GM19452 (cell line): ENCODE results near the gene TNNT3.
"Not testable (repeated sequence)": the region's sequence is repeated elsewhere in the genome, so short reads cannot be mapped to it uniquely, and the experiment has no call there.

Experiments
- ATAC-seq: cut with Tn5 transposase; IDR thresholded peaks from one replicate; pipeline ENCODE4 v1.9.1; 2021; ENCODE audit not compliant: unreplicated experiment

TNNT3 gene

DNA sequence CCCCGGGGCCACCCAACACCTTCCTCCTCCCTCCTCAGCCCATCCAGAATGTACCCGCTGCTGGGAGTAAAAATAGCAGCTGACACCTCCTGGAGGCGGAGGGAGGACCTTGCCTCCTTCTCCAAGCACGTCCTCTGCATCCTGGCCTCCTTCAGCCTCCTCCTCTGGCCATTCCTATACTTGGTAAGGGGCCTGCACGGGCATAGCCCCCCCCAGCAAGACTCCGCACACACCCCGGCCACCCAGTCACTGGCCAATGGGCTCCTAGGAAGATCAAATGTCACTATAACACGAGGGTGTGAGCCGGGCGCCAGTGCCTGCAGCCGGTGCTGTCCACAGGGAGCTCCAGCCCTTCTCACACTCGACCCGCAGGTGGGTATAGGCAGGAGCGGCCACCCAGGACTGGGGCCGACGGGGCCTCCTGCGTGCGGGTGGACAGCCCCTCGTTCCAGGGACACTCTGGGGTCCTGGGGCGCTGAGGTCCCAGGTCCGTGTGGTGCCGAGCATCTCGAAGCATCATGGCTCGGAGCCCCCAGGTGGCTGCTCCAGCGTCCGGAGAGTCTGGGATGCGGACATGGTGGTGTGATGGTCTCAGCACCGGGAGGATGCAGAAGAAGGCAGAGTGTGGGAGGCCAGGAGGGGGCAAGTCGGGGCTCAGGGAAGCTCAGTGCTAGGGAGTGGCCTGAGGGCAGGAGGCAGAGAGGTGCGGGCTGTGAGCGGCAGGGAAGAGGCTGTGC is at the start of gene TNNT3:
Gene TNNT3, plus strand, starts transcription at position 313 of the 737 bp plus-strand sequence. CDS start 3,172 bp downstream, outside the sequence.
- no peak for ATAC-seq

- ATAC-seq: no peak
Measured at GRCh38 chr11:1870326-1870696, 49.2 kb upstream of the TNNT3 start.

- ATAC-seq: no peak
Measured at GRCh38 chr11:1870721-1871466, 48.6 kb upstream of the TNNT3 start.

- ATAC-seq: no peak
Measured at GRCh38 chr11:1871531-1871930, 48.0 kb upstream of the TNNT3 start.

GRCh38 chr11:1872267-1872985 is 47.1 kb upstream of the TNNT3 start:
- no peak for ATAC-seq

DNA sequence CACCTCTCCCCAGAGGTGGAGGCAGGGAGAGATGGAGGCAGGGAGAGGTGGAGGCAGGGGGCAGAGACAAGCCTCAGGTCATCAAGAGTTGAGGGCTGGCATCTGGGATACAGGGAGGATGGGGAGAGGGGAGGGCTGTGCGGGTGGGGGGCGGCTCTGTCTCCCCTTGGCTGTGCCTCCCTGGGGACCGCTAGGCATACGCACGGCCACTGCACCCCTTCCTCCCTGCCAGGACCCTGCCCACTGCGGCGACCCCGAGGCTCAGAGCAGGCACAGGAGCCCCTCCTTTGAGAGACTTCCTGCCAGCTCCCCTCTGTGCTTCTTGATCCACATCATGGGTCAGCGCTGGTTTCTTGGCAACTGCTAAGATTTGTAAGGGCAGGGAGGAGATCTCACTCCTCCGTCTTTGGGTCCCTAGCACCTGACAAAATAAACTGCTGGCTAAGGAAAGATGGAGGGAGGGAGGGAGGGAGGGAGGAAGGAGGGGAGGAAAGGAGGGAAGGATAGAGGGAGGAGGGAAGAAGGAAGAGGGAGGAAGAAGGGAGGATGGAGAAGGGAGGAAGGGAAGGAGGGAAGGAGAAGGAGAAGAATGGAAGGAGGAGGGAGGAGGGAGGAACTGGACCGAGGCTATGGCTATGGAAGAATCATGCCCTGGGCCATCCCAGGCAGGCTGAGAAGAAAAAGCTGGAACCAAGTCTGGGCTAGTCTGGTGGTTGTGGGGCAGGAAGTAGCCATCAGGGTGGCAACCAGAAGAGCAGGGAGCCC is 46.3 kb upstream of the TNNT3 start:
- no peak for ATAC-seq

DNA sequence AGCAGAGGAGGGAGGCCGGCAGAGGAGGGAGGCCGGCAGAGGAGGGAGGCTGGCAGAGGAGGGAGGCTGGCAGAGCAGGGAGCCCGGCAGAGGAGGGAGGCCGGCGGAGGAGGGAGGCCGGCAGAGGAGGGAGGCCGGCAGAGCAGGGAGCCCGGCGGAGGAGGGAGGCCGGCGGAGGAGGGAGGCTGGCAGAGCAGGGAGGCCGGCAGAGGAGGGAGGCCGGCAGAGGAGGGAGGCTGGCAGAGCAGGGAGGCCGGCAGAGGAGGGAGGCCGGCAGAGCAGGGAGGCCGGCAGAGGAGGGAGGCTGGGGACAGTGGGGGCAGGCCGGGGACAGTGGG is 45.7 kb upstream of the TNNT3 start:
- not testable (repeated sequence) for ATAC-seq

DNA sequence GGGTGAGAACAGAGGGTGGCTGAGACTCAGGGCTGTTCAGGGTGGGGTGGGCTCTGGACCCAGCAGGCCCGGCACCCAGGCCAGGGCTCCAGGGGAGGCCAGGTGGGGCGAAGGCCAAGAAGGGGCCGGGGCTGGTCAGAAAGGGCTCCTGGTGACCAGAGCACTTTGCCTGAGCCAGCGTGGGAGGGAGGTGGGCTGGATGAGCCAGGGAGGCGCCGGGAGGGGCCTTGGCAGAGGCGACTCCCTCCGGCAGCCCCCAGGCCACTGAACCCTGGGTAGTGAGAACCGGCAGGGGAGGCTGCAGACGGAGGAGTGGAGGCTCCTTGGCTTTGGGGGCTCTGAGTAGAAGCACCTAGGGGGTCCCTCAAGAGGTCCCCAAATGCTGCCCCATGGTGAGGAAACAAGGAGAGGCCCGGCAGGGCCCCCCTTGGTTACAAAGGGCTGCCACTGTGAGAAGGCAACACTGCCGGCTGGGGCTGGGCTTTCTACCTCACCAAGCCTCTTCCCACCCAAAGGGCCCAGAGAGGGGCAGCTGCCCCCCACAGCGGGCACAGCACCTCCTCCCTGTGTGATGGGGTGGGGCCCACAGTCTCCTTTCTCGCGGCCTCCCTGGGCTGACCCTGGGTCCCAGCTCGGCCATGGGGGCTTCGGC is 44.9 kb upstream of the TNNT3 start:
- not testable (repeated sequence) for ATAC-seq

GRCh38 chr11:1875093-1875850 is 44.2 kb upstream of the TNNT3 start:
- no peak for ATAC-seq

- not testable (repeated sequence) for ATAC-seq
Measured at GRCh38 chr11:1875851-1876301, 43.6 kb upstream of the TNNT3 start.

- no peak for ATAC-seq
Measured at GRCh38 chr11:1876361-1877063, 43.0 kb upstream of the TNNT3 start.

- ATAC-seq: no peak
Measured at GRCh38 chr11:1877211-1878136, 42.0 kb upstream of the TNNT3 start.

- ATAC-seq: no peak
Measured at GRCh38 chr11:1878137-1879031, 41.1 kb upstream of the TNNT3 start.

DNA sequence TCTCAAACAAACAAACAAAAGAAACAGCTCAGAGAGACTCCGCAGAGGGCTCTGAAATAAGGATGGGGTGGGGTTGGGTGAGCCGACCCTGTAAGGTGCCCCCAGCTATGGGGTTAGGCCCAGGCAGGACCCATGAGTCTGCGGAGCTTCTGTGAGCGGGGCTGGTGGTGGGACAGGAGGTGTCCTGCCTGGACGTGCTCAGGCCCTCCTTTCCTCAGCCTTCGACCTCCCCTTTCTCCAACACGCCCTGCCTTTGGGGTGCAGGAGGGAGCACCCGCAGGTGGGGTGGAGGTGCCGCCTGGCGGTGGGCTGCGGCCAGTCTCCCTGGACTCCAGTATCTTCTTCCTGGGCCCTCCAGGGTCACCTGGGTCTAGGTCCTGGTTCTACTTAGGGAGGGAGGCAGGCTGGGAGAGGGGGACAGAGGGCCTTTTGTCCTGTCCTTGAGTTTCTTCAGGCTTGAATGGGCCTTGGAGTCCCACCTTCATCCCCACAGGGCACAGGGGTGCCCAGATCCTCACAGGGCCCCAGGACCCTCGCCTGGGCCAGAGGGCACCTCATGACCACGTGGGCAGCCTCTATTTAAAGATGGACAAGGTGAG is 40.1 kb upstream of the TNNT3 start:
- no peak for ATAC-seq

DNA sequence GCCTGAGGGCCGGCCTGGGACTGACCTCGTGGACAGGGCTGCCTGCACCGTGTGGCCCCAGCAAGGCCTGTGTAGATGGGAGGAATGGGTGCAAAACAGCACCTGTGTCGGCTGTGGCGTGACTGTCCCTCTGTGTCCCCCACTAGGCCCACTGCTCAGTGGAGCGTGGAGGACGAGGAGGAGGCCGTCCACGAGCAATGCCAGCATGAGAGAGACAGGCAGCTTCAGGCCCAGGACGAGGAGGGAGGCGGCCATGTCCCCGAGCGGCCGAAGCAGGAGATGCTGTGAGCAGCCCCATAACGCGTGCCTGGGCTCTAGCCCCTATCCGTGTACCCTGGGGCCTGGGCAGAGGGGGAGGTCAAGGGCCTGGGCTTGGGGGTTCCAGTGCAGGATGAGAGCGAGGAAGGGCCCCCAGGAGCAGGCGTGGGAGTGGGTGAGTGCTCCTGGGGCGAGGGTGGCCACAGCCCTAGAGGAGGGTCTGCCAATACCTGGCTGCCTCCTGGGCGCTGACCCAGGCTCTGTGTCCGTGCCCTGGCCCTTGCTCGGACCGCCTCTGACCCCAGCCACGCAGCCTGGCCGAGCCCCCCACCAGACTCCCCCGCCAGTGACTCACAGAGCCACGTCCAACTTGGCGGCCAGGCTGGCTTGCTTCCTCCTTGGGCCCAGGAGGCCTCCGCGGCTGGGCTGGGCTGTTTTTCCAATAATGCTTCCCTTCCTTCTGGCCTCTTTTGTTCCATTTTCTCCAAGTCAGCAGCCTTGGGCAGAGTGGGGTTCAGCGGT is 39.4 kb upstream of the TNNT3 start:
- no peak for ATAC-seq
